CD4-positive, alpha-beta T cell (primary cell): ENCODE data around the gene VTI1A. TPM values are rescaled to one million over a fixed set of nuclear protein-coding genes. Genes with fewer than 3 reads are reported as not detected.

Experiments used
- ATAC-seq: fragments of 200-7000 bp; cut with Tn5 transposase; one replicate; pipeline ENCODE4 v1.10.0; 2022; ENCODE audit warnings: mild to moderate bottlenecking; ENCODE audit not compliant: poor library complexity
- CTCF ChIA-PET: fragments of 350-600 bp; sonication (Branson Sonifier 250); formaldehyde crosslinking; loops from one replicate; lab custom pipeline; 2021; ENCODE audit warnings: antibody characterized with exemption, inconsistent platforms; lab: Charles Lee
- POLR2A ChIA-PET: fragments of 350-600 bp; sonication (Branson Sonifier 250); formaldehyde crosslinking; loops from one replicate; lab custom pipeline; 2021; ENCODE audit warnings: antibody characterized with exemption, inconsistent platforms; lab: Charles Lee
- DNase-seq, 14 experiments: peaks; one replicate each; pipeline ENCODE4 v3.0.0-alpha.2; 2013 to 2020; ENCODE audit warnings: mixed read lengths in 2 of 14
- H3K27ac ChIP-seq, 2 donors: one replicate each; pipeline versions ENCODE4 v1.5.1 to v1.7.0; 2013; ENCODE audit warnings: low read length in 2 of 2, low read depth in 1 of 2, mild to moderate bottlenecking in 1 of 2
- H3K27me3 ChIP-seq, 2 experiments: 1 replicate in 1 of 2; 2 replicates in 1 of 2; pipeline versions ENCODE4 v1.6.1 to v1.7.0; 2013; ENCODE audit warnings: low read length in 2 of 2, control low read depth in 1 of 2, mild to moderate bottlenecking in 1 of 2, moderate library complexity in 1 of 2; ENCODE audit not compliant: insufficient read depth in 2 of 2, control insufficient read depth in 1 of 2
- H3K36me3 ChIP-seq: one replicate; pipeline ENCODE4 v1.6.1; 2013; ENCODE audit warnings: low read length, control low read depth; ENCODE audit not compliant: insufficient read depth
- H3K4me1 ChIP-seq: one replicate; pipeline ENCODE4 v1.6.1; 2013; ENCODE audit warnings: low read length, control low read depth; ENCODE audit not compliant: insufficient read depth
- H3K4me3 ChIP-seq: one replicate; pipeline ENCODE4 v1.5.1; 2013; ENCODE audit warnings: mild to moderate bottlenecking, low read length, moderate library complexity
- H3K9me3 ChIP-seq, 2 experiments: 1 replicate in 1 of 2; 2 replicates in 1 of 2; pipeline versions ENCODE4 v1.6.1 to v1.7.0; 2013; ENCODE audit warnings: low read length in 2 of 2, mild to moderate bottlenecking in 2 of 2, control low read depth in 1 of 2, moderate library complexity in 1 of 2; ENCODE audit not compliant: control insufficient read depth in 1 of 2, insufficient read depth in 1 of 2
- H3K27ac Mint-ChIP-seq: one replicate; pipeline ENCODE4 v1.8.0; 2020; ENCODE audit warnings: mixed read lengths
- H3K27me3 Mint-ChIP-seq: one replicate; pipeline ENCODE4 v1.8.0; 2021; ENCODE audit warnings: mixed read lengths
- H3K36me3 Mint-ChIP-seq: one replicate; pipeline ENCODE4 v1.8.0; 2021; ENCODE audit warnings: low read depth, mixed read lengths
- H3K4me1 Mint-ChIP-seq: one replicate; pipeline ENCODE4 v1.8.0; 2021; ENCODE audit warnings: low read depth, mixed read lengths
- H3K4me3 Mint-ChIP-seq: one replicate; pipeline ENCODE4 v1.8.0; 2020; ENCODE audit warnings: mild to moderate bottlenecking, mixed read lengths
- H3K9me3 Mint-ChIP-seq: one replicate; pipeline ENCODE4 v1.8.0; 2020; ENCODE audit warnings: mixed read lengths
- intact Hi-C, 2 experiments: fragments of 100-400 bp; cut with DNase I in 1 of 2; cut with micrococcal nuclease in 1 of 2; formaldehyde crosslinking; loops; one replicate each; pipeline versions ENCODE4 v1.15.1 to v1.9.0; 2023 to 2025; cut with DNase I, micrococcal nuclease
- total RNA-seq, 174 experiments: library from RNA in 2 of 174; stranded (reverse) in 2 of 174; gene quantifications; one replicate each; pipeline ENCODE4 v1.2.3 and lab custom pipeline; 2021 to 2026
- TF ChIP-seq, protein P1 (sequence below): fragments of 200-600 bp; IDR thresholded peaks from one replicate; pipeline ENCODE4 v1.8.0; 2022; ENCODE audit warnings: antibody characterized with exemption, mild to moderate bottlenecking

Gene VTI1A
- total RNA-seq, 2 experiments from 2014 or later, result 54.5 to 56.5 TPM

DNA sequence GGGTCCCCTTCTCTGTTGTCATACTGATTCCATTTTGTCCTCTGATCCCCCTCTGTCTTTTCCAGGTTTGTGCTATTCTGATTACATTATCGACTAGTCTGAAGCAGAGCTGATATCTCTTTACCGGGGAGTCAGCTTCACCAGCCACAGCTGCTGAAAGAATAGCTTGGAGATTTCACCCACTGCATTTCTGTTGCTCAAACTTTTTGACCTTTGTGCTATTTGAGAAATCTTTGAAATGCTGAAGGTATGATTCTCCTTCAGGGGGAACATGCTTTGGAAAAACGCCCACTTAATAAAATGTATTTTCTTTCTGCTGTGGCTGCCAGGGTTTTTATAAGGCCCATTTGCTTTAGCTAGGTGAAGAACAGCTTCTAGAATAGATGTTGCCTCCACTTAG lies 305.3 kb downstream of the VTI1A start:
- CTCF ChIA-PET, result no interaction called here
- no peaks in the 10 kb centered on the region for H3K9me3 Mint-ChIP-seq
- no peak overlapping the region for H3K27ac Mint-ChIP-seq

DNA sequence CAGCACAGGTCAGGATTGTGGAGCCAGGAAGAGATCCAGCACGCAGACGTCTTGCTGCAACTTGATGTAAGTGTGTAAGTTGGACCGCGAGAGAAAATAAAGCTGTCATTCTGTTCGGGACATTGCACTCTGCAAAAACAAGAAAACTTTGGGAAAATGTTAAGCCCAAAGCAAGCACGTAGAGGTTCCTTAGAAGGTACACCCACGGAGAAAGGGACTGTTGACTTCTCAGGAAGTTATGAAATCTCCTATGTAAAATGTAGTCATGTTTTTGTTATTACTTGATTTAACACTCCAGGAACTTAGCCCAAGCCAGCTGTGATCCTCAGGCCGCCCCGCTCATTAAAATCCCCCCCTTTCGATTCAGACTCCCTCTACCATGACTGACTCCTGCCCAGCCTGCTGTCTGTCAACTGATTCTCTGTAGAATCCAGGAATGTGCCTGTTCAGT lies 307.0 kb downstream of the VTI1A start:
- Histone ChIP-seq H3K27me3 (no peaks in the 10 kb centered on the region), H3K36me3 (no peaks in the 10 kb centered on the region), H3K4me3 (no peak overlapping the region), H3K9me3 (no peaks in the 10 kb centered on the region), H3K4me1 (no peaks in the 10 kb centered on the region), H3K27ac (no peak overlapping the region)
- H3K36me3 Mint-ChIP-seq, result peaks cover 24% of the 10 kb centered on the region
- POLR2A ChIA-PET, result no interaction called here
- CTCF ChIA-PET, result no interaction called here
- intact Hi-C loops, result no loop called here
- TF ChIP-seq, protein P1, sequence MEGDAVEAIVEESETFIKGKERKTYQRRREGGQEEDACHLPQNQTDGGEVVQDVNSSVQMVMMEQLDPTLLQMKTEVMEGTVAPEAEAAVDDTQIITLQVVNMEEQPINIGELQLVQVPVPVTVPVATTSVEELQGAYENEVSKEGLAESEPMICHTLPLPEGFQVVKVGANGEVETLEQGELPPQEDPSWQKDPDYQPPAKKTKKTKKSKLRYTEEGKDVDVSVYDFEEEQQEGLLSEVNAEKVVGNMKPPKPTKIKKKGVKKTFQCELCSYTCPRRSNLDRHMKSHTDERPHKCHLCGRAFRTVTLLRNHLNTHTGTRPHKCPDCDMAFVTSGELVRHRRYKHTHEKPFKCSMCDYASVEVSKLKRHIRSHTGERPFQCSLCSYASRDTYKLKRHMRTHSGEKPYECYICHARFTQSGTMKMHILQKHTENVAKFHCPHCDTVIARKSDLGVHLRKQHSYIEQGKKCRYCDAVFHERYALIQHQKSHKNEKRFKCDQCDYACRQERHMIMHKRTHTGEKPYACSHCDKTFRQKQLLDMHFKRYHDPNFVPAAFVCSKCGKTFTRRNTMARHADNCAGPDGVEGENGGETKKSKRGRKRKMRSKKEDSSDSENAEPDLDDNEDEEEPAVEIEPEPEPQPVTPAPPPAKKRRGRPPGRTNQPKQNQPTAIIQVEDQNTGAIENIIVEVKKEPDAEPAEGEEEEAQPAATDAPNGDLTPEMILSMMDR, result no peak
- no peaks in the 10 kb centered on the region for H3K27me3 Mint-ChIP-seq
- no peak for DNase-seq
- no peak for ATAC-seq
- no peaks in the 10 kb centered on the region for H3K4me1 Mint-ChIP-seq
- H3K27ac Mint-ChIP-seq, result no peak overlapping the region
- no peak overlapping the region for H3K4me3 Mint-ChIP-seq
- H3K9me3 Mint-ChIP-seq, result no peaks in the 10 kb centered on the region

More for the DNA sequence above, 305.3 kb downstream of the VTI1A start:
- intact Hi-C loops, result no loop called here
- POLR2A ChIA-PET, result interaction anchor here (0.6 kb wide), 1 partner anchor 10 kb away, joined by 3 read pairs; no protein-coding TSS in a partner anchor
- no peaks in the 10 kb centered on the region for H3K4me1 ChIP-seq
- no peaks in the 10 kb centered on the region for H3K9me3 ChIP-seq
- Mint-ChIP-seq H3K27me3 (no peaks in the 10 kb centered on the region), H3K36me3 (peaks cover 14% of the 10 kb centered on the region), H3K4me1 (no peaks in the 10 kb centered on the region), H3K4me3 (no peak overlapping the region)
- H3K4me3 ChIP-seq, result no peak overlapping the region
- no peaks in the 10 kb centered on the region for H3K36me3 ChIP-seq
- no peak overlapping the region for H3K27ac ChIP-seq
- no peak for DNase-seq
- no peaks in the 10 kb centered on the region for H3K27me3 ChIP-seq
- TF ChIP-seq, protein P1, result no peak
- no peak for ATAC-seq

DNA sequence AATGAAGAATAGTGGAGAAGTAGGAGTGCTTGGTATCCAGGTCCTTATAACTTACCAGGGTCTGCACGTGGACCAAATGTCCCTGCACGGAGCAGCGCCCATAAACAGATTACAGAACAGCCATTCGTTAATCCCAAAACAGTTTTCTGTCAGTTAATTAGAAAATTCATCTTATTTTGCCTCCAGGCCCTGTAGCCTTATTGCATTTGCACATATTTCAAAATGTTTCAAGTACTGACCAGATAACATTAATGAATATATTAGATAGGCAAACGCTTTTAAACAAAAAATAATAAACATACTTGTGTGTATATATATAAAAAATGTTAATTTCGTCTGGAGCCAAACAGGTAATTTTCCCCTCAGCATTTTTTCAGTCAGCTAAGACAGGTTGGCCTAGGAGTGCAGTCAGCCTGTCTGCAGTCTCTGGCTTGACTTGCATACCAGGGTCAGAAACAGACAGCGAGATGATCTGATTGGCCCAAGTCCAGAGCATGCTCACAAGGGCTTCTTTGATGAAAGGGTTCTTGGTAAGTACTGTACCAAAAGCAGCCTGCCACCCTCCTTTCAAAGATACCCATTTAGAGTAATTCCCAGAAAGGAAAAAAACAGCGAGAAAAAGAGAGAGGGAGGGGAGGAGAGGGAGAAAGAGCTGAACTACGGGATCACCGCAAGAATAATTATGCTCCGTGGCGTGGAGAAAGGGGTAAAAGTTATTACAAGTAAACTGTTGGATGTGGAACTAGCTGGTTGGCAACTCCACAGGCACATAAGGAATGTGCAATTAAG lies 308.6 kb downstream of the VTI1A start:
- Histone ChIP-seq H3K36me3 (no peaks in the 10 kb centered on the region), H3K9me3 (no peaks in the 10 kb centered on the region), H3K27me3 (no peaks in the 10 kb centered on the region), H3K4me1 (no peaks in the 10 kb centered on the region), H3K27ac (no peak overlapping the region), H3K4me3 (no peak overlapping the region)
- ATAC-seq (no peak), DNase-seq (no peak)
- CTCF ChIA-PET, result no interaction called here
- Mint-ChIP-seq H3K4me3 (no peak overlapping the region), H3K9me3 (no peaks in the 10 kb centered on the region), H3K27me3 (no peaks in the 10 kb centered on the region), H3K36me3 (peaks cover 24% of the 10 kb centered on the region), H3K27ac (no peak overlapping the region), H3K4me1 (no peaks in the 10 kb centered on the region)
- POLR2A ChIA-PET, result no interaction called here
- intact Hi-C loops, result no loop called here
- TF ChIP-seq, protein P1, result no peak
